HG03571 (cell line): ENCODE measurements around the gene SALL3.

Source experiments
- ATAC-seq: cut with Tn5 transposase; IDR thresholded peaks from one replicate; pipeline ENCODE4 v1.9.1; 2021; ENCODE audit not compliant: unreplicated experiment

Gene SALL3

DNA sequence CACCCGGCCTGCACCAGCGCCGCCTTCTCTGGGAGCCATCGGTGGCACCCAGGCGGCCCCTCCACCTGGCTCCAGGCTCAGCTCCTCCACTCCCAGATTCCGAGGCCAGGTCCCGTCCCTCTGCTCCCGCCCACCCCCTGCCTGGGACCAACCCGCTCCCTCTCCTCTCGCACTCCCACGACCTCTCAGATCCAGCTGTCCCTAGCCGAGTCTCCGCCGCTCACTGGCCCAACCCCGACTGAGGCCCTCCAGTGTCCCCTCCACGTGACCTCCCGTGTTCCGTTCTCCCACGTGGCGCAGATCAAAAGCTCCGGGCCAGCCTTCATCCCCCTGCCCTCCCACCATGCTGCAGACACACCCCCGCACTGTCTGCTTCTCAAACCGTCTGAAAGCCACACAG is 14.4 kb upstream of the SALL3 start:
- no peak for ATAC-seq

DNA sequence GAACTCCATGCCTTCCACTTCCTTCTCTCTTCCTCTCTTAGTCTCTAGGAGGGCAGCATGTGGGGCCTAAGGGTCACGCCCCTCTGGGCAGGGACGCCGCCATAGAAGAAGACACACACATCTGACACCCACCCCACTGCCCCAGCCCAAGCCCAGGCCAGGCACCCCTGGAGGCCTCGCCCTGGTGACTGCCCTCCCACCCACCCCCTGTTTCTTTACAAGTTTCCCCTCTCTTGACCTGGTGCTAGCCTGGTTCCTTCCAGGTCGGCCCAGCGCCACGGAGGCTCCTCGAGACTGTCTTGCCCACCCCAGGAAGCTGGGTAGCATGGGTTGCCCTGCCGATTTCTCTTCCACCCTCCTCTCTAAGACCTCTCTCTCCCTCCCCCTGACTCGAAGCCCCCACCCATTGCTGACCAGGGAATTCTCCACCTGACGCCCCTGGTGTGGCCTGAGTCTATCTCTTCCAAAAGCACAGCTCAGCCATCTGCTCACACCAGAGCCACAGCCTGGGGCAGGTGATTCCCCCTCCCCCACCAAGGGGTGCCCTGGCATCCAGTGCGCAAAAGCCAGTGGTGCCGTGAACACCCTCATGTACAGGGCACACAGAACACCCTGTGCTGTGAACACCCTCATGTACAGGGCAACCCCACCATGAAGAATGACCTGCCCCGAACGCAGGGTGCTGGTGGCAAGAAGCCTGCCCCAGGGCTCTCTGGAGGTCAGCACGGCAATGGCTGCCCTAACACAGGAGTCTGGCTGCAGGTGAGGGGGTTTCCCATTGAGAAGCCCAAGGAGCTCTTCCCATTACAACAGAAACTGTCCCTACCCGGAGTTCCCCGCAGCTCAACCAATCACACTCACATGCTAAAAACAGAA is 13.5 kb upstream of the SALL3 start:
- ATAC-seq: no peak

DNA sequence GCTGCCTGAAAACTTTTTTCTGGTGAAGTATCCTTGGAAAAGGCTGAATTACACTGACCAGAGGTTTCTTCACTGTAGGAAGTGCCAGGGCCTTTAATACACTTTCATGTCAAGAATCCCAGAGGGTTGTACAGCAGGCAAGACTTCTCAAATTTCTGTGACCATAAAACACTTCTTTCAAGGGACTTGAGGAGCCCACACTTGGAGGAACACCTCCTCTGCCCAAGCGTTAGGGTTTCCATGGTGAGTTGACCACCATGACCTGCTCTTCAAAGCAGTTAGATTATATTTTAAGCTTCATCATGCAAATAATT is 12.9 kb upstream of the SALL3 start:
- ATAC-seq: no peak

DNA sequence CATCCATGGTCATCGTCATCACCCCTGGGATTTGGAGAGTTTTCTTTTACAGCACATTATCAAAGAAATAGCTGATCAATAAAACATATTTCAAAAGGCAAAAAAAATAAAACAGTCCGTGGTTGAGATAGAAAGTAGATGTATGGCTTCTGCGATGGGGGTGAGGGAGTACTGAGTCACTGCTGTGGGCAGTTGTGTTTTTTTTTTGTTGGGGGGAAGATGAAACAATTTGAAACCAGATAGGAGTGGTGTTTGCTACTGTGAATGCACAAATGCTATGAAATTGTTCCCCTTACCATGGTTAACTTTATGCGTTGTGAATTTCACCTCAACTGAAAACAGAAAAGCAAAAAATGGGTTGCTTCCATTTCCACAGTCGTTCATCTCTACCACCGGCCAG is 11.9 kb upstream of the SALL3 start:
- ATAC-seq: no peak

DNA sequence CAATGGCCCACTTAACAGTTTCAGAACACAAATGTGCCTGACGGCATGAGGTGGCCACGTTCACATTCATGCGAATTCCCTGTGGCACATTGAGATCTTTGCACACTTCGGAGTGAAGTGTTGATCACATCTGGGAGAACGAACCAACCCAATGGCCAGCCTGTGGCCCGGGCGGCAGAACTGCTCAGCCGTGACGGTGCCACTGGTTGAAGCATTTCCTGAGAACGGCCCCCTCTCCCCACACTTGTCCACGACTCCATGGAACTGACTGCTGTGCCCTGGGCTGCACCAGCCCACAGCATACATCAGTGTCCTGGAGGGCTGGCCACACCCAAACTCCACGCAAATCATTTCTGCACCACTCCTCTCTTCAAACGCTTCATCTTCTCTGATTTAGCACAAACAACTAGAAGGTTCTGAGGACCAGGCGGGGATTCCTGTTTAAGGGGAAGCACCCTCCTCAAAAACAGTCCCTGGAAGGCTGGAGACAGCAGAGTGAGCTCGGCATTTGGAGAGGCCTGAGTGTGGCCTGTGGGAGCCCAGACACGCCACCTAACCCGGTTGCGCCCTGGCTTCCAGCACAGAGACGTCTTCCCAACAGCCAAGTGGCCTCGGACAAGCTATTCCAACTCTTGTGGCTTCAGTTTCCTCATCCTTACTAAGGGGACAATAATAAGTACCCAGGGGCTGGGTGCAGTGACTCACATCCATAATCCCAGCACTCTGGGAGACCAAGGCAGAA is 9.9 kb upstream of the SALL3 start:
- no peak for ATAC-seq

DNA sequence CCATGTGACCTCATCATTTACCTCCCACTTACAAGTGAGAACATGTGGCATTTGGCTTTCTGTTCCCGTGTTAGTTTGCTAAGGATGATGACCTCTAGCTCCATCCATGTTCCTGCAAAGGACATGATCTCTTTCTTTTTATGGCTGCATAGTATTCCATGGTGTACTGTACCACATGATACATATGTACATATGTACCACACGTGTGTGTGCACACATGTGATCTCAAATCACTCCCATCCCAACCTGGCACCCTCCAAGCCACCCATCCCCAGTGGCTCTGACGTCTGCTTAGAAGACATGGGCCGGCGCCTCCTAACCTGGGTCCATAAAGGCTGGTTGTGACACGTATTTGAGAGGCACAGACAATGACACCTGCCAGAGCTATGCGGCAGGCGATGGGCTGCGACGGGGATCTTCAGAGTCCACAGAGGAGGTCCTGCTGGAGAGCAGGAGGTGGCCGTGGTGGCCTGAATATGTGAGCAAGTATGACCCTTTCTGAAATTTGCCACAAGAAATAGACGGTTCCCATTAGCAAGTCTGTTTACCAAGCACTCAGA is 8.8 kb upstream of the SALL3 start:
- no peak for ATAC-seq

DNA sequence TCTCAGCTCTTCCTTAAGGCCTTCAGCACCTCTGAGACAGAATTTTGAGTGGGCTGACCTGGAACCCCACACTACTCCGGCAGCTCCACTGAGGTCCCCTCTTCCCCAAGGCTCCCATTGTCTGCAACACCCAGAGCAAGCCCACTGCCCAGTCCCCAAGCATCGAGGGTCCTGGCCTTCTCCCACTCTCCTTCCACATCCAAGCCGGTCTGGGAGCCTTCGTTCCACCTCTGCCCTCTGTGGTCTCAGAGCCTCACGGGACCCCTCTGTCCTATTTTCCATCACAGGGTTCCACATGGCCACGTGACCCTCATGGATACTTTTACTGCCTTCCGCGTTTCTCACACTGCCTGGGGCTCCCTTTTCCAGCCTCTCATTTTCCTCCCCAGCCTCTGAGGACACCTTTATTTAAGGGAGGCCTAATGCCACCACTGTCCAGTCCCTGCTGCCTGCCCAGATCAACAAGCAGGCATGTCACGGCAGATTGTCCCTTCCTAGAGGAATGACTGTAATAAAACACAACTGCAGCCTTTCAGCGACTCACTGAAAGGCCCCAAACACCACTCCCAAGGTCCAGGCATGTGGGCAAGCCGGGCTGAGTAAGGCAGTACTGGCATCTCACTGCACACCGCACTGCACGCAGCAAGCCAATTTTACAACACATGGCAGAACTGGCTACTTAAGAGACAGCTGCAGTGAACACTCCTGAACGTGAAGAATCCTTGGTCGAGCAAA is 7.9 kb upstream of the SALL3 start:
- no peak for ATAC-seq

DNA sequence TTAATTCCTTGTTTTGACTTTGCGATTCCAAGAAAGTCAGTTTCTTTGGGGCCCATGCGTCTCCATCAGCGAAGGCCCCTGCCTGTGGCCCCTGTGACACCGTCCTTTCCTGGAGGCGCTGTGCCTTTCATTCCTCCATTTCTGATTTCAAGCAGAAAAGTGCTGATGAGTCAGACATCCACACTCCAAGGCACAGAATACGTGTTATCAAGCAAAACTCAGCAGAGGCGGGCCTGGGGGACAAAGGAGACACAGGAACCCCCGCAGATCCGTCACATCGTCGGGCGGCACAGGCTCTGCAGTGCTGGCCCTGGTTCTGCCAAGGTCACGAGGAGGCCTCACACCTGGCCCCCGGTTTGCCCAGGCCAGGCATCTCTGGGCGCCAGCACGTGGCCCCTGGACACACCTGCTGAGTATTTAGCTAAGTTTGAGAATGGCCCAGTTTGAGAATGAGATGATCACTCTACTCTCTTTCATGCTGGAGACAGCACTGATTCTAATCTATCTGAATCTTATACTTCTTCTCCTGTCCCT is 7.2 kb upstream of the SALL3 start:
- no peak for ATAC-seq

DNA sequence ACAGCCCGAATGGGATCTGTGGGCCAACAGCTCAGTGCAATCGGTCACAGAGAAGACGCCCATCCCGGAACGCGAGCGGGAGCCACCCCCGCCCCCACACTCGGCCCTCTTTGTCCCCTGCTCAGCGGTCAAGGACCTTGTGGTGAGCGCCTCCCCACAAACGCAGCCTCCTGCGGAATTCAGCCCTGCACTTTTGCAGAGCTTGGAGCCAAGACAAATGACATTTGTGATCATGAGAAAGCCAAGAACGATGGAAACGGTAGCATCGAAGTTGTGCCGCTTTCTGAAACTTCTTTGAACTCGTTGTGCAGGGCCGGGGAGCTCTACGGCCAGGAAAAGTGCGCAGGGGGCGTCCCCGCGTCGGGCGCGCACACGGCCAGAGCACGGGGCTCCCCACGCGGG is 6.7 kb upstream of the SALL3 start:
- ATAC-seq: no peak

DNA sequence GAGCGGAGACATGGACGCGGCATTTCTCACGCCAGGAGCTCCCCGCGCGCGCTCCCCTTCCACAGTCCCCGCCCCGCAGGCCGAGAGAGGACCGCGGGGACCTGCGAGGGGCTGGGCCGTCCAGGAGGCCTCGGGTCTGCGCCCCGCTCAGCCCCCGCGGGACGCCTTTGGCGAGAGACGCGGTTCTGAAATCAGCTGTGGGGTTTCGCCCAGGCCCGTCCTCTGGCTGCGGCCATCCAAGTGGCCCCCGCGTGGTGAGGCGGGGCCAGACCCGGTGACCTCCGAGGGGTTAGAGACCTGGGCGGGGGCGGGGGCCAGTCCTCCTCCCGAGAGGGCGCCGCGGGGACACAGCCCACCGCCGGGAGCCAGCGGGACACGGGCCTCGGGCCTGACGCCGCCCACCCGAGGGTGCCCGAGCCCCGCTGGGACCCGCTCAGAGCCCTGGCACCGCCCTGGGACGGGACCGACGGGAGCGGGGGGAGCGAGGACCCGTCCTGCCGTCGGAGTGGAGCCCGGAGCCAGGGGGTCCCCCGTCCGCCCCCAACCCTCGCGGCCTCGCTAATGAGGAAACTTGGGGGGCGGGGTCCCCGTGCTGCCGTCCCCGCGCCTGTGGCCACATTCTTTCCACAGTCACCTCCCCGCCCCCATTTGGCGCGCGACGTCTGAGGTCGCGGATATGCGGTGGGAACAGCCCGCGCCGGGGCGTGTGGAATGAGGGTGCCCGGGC is 6.1 kb upstream of the SALL3 start:
- no peak for ATAC-seq

DNA sequence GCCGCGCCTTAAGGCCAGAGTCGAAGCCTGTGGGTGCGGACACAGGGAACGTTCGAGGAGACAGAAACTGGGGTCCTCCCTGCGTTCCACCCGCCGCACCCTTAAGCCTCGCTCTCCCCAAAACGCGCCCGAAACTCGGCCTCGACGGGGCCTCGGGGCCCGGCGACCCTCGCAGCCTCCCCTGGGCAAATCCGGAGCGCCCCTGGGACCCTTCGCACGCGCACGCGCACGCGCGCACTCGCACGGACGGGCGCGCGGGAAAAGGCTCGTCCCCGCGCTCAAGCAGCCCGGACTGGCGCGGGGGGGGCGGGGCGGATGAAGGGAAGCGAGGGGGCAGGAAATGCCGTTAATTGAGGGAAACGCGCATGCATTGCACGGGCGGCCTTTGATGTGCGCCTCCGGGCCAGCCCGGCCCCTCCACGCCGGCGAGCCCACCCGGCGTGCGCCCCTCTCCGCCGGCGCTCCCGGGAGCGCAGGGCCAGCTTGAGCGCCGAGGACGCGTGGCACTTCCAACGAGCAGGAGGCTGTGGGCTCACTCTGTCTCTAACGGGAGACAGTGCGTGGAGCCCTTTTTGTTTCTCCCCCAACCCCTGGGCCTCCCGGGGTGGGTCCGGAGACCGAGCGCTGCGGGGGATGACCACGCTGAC is 5.4 kb upstream of the SALL3 start:
- ATAC-seq: no peak

DNA sequence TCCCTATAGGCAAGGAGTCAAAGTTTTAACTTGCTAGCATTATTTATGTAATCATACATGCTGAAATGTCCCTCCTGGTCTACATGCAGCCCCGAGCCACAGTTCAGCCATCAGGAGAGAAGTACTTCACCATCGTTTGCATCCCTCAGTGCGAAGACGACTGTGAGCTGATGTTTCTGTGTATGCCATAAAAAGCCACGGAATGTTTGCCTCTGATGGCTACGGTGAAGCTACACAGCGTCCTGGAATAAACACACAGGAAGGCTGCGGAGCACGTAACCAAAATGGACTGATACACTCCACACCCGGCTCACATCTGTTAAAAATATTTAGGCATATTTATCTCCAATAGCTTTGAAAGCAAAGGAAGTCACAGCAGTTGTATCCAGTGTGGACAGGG is 4.3 kb upstream of the SALL3 start:
- ATAC-seq: no peak

DNA sequence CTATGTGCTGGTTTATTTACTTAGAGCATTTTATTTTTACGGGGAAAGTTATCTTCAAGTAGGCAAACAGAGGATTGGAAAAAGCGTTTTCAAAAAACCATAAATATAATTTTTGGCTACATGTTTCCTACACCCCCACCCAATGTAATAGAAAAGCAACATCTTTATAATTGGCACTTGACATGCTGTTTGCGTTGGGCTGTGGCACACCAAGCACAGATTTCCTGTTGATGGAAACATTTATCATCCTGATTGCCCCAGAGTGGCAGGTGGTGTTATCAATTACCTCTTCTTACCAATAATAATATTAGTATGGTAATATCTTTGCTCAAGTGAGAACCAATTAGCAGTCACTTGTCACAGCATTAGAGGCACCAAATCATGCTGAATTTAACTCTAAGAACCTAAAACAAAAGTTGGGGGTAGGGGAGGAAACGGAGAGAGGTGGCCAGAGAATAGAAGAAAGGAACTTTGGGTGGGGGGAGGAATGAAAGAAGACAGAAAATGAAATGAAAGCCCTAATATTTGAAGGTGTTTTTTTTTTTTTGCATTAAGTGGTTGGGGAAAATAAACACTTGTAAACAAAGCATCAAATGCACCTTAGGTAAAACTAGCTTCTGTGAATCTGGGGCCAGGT is 3.8 kb upstream of the SALL3 start:
- ATAC-seq: no peak

DNA sequence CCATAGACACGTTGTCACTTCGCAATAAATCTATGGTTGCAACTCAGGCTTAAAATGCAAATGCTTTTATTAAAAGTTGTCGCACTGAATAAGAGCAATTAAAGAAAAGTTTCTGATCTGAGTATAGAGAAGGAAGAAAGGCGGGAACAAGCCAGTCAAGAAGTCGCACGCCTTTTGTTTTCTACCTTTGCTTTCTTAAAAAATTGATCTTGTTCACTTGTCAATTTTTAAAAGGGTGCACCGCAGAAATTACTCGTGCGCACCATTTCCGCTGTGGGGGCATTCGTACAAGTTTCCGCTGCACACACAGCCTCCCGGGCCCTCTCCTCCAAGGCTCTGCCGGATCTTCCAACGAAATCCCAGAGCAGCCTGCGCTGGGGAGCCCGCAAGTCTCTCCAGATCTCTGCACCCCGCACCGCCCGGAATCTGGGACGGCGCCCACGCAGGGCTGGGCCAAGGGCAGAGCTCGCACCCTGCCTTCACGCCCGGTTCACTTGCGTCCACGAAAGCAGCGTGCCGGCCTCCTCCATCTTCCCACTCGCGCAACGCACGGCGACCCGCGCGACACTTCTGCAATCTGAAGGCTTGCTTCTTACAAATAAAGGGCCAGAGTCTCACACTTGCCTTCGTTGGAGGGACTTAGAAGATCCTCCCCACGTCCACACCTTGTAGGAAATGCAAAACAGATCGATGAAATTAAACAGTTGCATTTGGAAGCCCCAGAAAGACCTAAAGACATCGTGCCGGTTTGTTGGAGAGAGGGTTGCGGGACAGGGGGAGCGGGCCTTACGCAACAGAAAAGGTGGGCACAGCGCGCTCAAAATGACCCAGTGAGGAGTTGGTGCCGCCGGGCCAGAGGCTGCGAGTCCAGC is 2.6 kb upstream of the SALL3 start:
- no peak for ATAC-seq

DNA sequence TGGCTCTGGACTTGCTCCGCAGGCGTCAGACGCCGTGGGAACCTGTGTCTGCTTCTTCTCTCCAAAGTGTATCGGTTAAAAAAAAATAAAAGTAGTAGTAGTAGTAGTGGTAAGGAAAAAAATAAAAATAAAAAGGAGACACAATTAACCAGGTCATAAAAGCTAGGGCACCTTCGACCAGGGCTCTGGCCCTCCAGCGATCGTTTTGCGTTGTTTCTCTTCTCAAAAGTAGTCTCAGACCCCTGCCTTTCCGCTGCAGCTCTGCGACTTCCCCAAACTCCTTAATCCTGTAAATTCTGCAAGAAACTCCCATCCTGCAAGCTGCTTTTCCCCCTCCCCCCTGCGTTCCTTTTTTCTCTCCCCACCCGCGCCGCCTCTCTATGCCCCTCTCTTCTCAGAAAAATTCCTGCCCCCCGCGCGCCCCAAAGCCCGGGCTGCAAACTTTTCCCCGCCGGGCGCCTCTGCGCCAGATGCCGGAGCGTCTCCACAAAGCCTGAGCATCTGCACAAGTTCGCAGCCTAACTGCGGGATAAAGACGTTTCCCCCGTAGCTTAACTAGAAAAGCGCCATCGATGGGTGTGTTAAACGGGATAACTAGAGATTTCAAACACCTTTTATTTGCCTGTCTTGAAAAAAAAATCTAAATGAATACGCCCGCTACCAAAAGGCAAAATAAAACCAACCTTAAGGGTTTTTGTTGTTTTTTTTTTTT is 1.8 kb upstream of the SALL3 start:
- ATAC-seq: no peak

DNA sequence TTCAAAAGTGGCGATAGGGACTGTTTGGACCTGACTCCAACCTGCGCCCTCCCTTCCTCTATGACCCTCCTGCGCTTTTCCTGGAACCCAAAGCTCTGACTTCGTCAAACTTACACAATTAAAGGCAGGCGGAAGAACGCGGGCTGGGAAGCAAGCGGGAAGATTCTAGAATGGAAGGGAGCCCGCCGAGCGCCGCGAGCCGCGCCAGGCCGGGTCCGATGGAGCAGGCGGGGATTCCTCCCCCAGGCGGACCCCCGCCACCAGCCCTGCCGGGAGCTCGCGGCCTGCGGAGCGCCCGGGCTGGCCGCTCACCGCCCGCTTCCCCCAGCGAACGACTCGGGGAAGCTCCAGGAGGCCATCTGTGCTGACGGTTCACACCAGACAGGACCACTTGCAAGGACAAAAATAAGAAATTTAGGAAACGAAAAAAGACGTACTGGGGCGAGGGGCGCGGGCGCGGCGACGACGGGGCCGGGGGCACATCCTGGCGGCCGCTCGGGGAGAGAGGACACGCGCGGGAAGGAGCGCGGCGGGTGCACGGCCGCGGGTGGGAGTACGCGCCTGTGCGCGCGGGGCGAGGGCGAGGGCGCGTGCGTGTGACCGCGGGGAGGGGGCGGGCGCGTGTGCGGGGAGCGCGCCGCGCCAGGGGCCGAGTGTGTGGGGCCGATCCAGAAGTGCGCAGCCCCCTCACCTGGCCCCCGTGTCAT is 1.1 kb upstream of the SALL3 start:
- no peak for ATAC-seq

DNA sequence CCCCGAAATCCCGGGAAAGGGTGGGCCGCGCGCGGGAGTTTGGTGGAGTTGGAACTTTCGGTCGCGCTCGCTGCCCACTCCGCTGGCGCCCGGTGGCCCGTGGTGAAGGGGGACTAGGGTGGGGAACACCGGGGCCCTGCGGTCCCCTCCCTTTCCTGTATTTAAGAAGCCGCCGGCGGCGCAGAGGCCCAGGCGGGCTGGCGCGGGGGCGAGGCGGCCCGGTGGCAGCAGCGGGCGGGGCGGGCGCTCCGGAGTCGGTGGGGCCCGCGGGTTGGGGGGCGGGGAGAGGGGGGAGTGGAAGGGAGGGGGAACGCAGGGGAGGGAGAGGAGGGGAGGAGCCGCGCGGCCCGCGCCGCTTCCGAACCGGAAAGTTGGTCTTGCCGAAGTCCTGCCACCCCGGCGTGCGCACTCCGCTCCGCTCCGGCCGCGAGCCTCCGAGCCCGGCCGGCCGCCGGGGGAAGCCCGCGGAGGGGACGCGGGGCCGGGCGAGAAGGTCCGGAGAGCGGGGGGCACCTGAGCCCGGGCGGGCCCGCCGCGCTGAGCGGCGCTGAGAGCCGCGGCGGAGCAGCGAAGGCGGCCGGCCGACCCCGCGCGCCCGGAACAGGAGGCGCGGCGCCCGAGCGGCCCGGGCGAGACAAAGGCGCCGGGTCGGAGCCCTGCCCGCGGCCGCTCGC is 425 bp upstream of the SALL3 start:
- no peak for ATAC-seq
